GM12875 (cell line): Measurements from ENCODE around the gene ACOT6.

Experiments
- H3K4me3 ChIP-seq: one replicate; pipeline ENCODE4 v1.5.1; 2011; ENCODE audit warnings: low read depth, low read length, control low read depth
- TF ChIP-seq, protein P1 (sequence below): IDR thresholded peaks from 2 replicates; pipeline ENCODE4 v1.5.1; 2011; ENCODE audit warnings: low read depth, mild to moderate bottlenecking, control low read depth, inconsistent platforms, low read length, moderate library complexity, borderline replicate concordance; ENCODE audit not compliant: insufficient read depth

ACOT6 gene

GRCh38 chr14:73599499-73599898, 12.8 kb upstream of the ACOT6 start:
- H3K4me3 ChIP-seq, result no peak overlapping the region
- TF ChIP-seq, protein P1, sequence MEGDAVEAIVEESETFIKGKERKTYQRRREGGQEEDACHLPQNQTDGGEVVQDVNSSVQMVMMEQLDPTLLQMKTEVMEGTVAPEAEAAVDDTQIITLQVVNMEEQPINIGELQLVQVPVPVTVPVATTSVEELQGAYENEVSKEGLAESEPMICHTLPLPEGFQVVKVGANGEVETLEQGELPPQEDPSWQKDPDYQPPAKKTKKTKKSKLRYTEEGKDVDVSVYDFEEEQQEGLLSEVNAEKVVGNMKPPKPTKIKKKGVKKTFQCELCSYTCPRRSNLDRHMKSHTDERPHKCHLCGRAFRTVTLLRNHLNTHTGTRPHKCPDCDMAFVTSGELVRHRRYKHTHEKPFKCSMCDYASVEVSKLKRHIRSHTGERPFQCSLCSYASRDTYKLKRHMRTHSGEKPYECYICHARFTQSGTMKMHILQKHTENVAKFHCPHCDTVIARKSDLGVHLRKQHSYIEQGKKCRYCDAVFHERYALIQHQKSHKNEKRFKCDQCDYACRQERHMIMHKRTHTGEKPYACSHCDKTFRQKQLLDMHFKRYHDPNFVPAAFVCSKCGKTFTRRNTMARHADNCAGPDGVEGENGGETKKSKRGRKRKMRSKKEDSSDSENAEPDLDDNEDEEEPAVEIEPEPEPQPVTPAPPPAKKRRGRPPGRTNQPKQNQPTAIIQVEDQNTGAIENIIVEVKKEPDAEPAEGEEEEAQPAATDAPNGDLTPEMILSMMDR, result no peak

DNA sequence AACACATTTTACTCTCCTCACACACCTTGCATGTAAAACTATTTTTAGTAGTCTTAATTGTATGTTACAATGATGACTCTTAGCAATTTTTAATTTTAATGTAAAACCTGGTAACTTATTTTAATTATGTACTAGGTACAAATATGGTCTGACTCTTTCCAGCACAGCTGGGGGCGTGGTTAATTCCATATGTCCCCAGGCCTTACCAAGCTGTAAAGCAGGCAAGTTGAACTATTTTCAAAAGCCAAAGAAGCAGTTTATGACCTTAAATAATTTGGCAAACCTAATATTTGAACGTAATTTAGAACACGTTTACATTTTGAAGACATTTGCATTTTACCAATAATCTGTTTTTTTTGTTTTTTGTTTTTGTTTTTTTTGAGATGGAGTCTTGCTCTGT, 9.3 kb upstream of the ACOT6 start:
- TF ChIP-seq, protein P1, result no peak
- H3K4me3 ChIP-seq, result no peak overlapping the region

DNA sequence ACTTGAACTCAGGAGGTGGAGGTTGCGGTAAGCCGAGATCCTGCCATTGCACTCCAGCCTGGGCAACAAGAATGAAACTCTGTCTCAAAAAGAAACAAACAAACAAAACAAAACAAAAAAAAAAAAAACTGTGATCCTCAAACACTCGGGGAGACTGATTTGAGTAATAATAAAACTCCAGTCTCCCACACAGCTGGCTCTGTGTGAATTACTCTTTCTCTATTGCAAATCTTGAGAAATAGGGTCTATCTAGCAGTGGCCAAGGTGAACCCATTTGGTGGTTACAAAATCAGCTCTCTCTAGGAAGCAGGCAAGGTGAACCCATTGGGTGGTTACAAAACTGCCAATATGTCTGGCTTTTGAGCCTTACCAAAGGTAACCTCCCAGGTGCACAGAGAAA, 6.0 kb upstream of the ACOT6 start:
- no peak overlapping the region for H3K4me3 ChIP-seq
- TF ChIP-seq, protein P1, result no peak

DNA sequence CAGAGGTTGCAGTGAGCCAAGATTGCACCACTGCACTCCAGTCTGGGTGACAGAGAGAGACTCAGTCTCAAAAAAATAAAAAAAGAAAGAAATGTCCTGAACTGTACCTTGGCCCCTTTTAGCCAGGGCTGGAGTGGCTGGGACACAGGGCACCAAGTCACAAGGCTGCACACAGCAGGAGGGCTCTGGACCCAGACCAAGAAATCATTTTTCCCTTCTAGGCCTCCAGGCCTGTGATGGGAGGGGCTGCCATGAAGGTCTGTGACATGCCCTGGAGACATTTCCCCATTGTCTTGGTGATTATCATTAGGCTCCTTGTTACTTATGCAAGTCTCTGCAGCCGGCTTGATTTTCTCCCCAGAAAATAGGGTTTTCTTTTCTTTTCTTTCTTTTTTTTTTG, 5.1 kb upstream of the ACOT6 start:
- H3K4me3 ChIP-seq, result no peak overlapping the region
- TF ChIP-seq, protein P1, result no peak

- TF ChIP-seq, protein P1, result no peak
- no peak overlapping the region for H3K4me3 ChIP-seq
Measured at GRCh38 chr14:73610687-73611086, 1.6 kb upstream of the ACOT6 start.

DNA sequence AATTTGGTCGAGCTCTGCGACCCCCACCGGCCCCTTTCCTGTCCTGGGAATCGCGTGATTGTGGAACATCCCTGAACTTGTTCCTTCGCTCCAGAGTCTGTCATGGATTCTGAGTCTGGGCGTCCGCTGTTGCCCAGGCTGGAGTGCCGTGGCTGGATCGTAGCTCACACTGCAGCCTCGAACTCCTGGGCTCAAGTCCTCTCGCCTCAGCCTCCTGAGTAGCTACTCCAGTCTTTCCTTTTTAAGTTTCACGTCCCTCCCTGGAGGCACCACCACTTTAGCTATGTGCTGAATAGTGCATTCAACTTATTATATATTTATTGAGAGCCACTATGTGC, 698 bp downstream of the ACOT6 start:
- TF ChIP-seq, protein P1, result no peak

DNA sequence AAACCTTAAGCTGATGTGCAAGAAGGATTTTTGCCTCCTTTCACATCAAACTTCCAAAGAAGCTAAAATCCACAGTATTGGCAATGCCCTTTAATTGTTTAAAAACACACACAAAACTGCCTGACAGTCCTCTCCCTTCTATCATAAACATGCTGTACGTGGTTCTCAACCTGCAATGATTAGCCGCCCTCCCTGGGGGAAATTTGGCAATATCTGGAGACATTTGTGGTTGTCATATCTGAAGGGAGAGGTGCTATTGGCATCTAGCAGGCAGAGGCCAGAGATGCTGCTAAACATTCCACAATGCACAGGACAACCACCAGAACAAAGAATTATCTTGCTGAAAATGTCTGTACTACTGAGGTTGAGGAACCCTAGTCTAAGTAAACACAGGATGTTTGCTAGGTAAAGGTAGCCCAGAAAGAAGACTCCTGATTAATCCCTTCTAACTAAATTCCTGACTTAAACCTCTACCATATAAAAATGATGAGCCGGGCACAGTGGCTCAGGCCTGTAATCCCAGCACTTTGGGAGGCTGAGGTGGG, 1.2 kb downstream of the ACOT6 start:
- H3K4me3 ChIP-seq, result no peak overlapping the region
- TF ChIP-seq, protein P1, result no peak

More for the DNA sequence above, 698 bp downstream of the ACOT6 start:
- H3K4me3 ChIP-seq, result peak overlapping the region; percentile 68
